ENCODE data around the gene C11orf68.
"Not testable (repeated sequence)": the region's sequence is repeated elsewhere in the genome, so short reads cannot be mapped to it uniquely, and the experiment has no call there.

The C11orf68 gene

DNA sequence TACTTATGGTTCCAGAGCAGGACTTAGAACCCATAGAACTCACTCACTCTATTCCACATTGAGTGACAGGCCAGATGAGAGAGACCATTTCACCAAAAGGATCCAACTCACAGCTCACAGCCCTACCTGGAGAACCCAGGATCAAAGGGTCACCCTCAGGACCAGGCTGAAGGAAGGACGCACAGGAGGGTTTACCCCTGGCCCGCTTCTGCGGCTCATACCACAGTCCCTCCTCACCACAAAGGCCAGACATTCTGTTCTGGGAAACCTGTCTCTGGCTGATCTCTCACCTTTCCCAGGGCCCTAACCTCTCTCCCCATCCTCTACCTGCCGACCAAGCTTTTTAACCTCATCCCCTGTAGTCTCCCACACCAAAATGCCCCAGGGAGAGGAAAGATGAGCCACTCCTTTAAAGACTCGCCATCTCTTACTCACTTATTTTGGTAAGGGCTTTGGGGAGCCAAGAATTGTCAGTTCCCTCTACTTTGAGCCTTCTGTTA is 23.3 kb downstream of the C11orf68 start:
- H3K9me2 ChIP-seq (replicated peaks; ENCODE audit: insufficient read depth, low read length) = no peaks in the 10 kb centered on the region
- peaks cover 16% of the 10 kb centered on the region for H3K4me1 ChIP-seq (ENCODE audit: low read length)
- peaks cover 12% of the 10 kb centered on the region; the same call in 1 of the 2 replicates for H3F3A ChIP-seq (ENCODE audit: insufficient read depth, low read length)
- peaks cover 14% of the 10 kb centered on the region for H3K79me2 ChIP-seq (ENCODE audit: low read length)
- DNase-seq = no peak
- H3K9ac ChIP-seq (ENCODE audit: low read length) = no peak overlapping the region
- H4K20me1 ChIP-seq (ENCODE audit: insufficient read depth, low read length) = no peaks in the 10 kb centered on the region
- TF ChIP-seq CTCF (IDR thresholded peaks at IDR 0.05; ENCODE audit: low read length) (no peak), EZH2 (optimal IDR thresholded peaks at IDR 0.05; ENCODE audit: low read depth, low read length) (no peak), EZH2phosphoT487 (IDR thresholded peaks at IDR 0.05; ENCODE audit: low read length) (no peak)
- H3K9me3 ChIP-seq (replicated peaks; ENCODE audit: insufficient read depth, low read length) = no peaks in the 10 kb centered on the region
- no peak overlapping the region for H3K27ac ChIP-seq (ENCODE audit: low read length)
- peaks cover 11% of the 10 kb centered on the region for H3K27me3 ChIP-seq (replicated peaks; ENCODE audit: insufficient read depth, low read length)
- H3K4me2 ChIP-seq (ENCODE audit: low read depth, low read length) = no peak overlapping the region
- no peaks in the 10 kb centered on the region for H3K36me3 ChIP-seq (replicated peaks; ENCODE audit: insufficient read depth, low read length)
- no peak overlapping the region for H2AFZ ChIP-seq (ENCODE audit: low read length)
- no peak overlapping the region for H3K4me3 ChIP-seq (ENCODE audit: low read length)

GRCh38 chr11:65894034-65894591 is 24.7 kb downstream of the C11orf68 start:
- peaks cover 22% of the 10 kb centered on the region for H3F3A ChIP-seq (ENCODE audit: insufficient read depth, low read length)

DNA sequence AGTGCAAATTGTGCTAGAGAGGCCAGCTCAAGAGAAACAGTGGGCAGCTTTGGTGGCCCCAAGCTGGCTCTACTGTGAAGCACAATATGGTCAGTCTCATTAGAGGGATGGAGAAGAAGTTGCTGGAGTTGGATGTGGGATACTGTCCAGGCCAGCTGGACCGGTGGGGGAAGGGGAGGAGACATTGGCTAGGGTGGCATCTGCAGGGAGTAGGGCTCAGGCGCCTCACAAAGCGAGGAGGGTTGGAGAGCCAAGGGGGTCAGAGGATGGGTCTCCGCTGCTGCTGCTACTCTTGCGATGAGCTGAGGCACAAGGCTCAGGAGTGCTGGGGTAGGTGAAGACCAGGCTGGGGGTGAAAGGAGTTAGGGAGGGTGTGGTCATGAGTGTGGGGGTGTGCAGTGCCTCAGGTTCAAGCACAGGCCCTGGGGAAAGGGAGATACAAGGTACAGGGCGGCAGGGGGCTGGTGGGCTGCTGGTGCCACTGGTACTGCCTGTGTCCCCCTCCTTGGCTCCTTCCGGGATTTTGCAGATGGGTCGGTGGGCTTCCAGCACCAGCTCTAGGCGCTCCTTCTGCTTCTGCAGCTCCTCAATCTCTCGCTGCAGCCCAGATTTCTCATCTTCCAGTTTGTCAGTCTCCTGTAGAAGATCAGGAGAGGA is 26.1 kb downstream of the C11orf68 start:
- no peak for TF ChIP-seq EZH2 (optimal IDR thresholded peaks at IDR 0.05; ENCODE audit: low read depth, low read length)
- TF ChIP-seq EZH2phosphoT487 (IDR thresholded peaks at IDR 0.05; ENCODE audit: low read length) = no peak
- no peak for TF ChIP-seq CTCF (IDR thresholded peaks at IDR 0.05; ENCODE audit: low read length)
- H3K9me2 ChIP-seq (replicated peaks; ENCODE audit: insufficient read depth, low read length) = no peaks in the 10 kb centered on the region
- no peak overlapping the region for H3K4me3 ChIP-seq (ENCODE audit: low read length)
- no peak overlapping the region for H3K9ac ChIP-seq (ENCODE audit: low read length)
- no peaks in the 10 kb centered on the region for H4K20me1 ChIP-seq (ENCODE audit: insufficient read depth, low read length)
- no peaks in the 10 kb centered on the region; the same call in 1 of the 2 replicates for H3K27me3 ChIP-seq (replicated peaks; ENCODE audit: insufficient read depth, low read length)
- H3F3A ChIP-seq (ENCODE audit: insufficient read depth, low read length) = peaks cover 33% of the 10 kb centered on the region
- peaks cover 19% of the 10 kb centered on the region for H3K4me1 ChIP-seq (ENCODE audit: low read length)
- no peak overlapping the region for H3K4me2 ChIP-seq (ENCODE audit: low read depth, low read length)
- no peak for DNase-seq
- no peak overlapping the region for H2AFZ ChIP-seq (ENCODE audit: low read length)
- H3K36me3 ChIP-seq (replicated peaks; ENCODE audit: insufficient read depth, low read length) = no peaks in the 10 kb centered on the region
- peaks cover 18% of the 10 kb centered on the region for H3K79me2 ChIP-seq (ENCODE audit: low read length)
- no peak overlapping the region for H3K27ac ChIP-seq (ENCODE audit: low read length)
- no peaks in the 10 kb centered on the region for H3K9me3 ChIP-seq (replicated peaks; ENCODE audit: insufficient read depth, low read length)

More at GRCh38 chr11:65894034-65894591, 24.7 kb downstream of the C11orf68 start:
- Histone ChIP-seq H3K9ac (ENCODE audit: low read length) (peak overlapping the region; percentile 51; the same call in 1 of the 2 replicates), H4K20me1 (ENCODE audit: insufficient read depth, low read length) (no peaks in the 10 kb centered on the region), H3K9me3 (replicated peaks; ENCODE audit: insufficient read depth, low read length) (no peaks in the 10 kb centered on the region), H3K4me1 (ENCODE audit: low read length) (peaks cover 18% of the 10 kb centered on the region), H3K9me2 (replicated peaks; ENCODE audit: insufficient read depth, low read length) (no peaks in the 10 kb centered on the region), H3K4me2 (ENCODE audit: low read depth, low read length) (peak overlapping the region; percentile 72), H2AFZ (ENCODE audit: low read length) (peak overlapping the region; percentile 71), H3K27ac (ENCODE audit: low read length) (peak overlapping the region; percentile 48; the same call in 1 of the 2 replicates), H3K36me3 (replicated peaks; ENCODE audit: insufficient read depth, low read length) (no peaks in the 10 kb centered on the region), H3K4me3 (ENCODE audit: low read length) (peak overlapping the region; percentile 43), H3K79me2 (ENCODE audit: low read length) (peaks cover 14% of the 10 kb centered on the region), H3K27me3 (replicated peaks; ENCODE audit: insufficient read depth, low read length) (peaks cover 7% of the 10 kb centered on the region; the same call in 1 of the 2 replicates)
- TF ChIP-seq EZH2phosphoT487 (IDR thresholded peaks at IDR 0.05; ENCODE audit: low read length) (no peak), CTCF (IDR thresholded peaks at IDR 0.05; ENCODE audit: low read length) (no peak), EZH2 (optimal IDR thresholded peaks at IDR 0.05; ENCODE audit: low read depth, low read length) (no peak)
- peak; percentile 25 for DNase-seq

GRCh38 chr11:65892137-65892540 is 26.7 kb downstream of the C11orf68 start:
- H3K36me3 ChIP-seq (replicated peaks; ENCODE audit: insufficient read depth, low read length); DNase-seq; H3K27ac ChIP-seq (ENCODE audit: low read length); H3K9me3 ChIP-seq (replicated peaks; ENCODE audit: insufficient read depth, low read length); H3K9me2 ChIP-seq (replicated peaks; ENCODE audit: insufficient read depth, low read length); H2AFZ ChIP-seq (ENCODE audit: low read length); H4K20me1 ChIP-seq (ENCODE audit: insufficient read depth, low read length); H3K27me3 ChIP-seq (replicated peaks; ENCODE audit: insufficient read depth, low read length); H3K9ac ChIP-seq (ENCODE audit: low read length): not testable (repeated sequence)
- peaks cover 24% of the 10 kb centered on the region for H3K79me2 ChIP-seq (ENCODE audit: low read length)
- peaks cover 35% of the 10 kb centered on the region for H3F3A ChIP-seq (ENCODE audit: insufficient read depth, low read length)
- peaks cover 25% of the 10 kb centered on the region for H3K4me1 ChIP-seq (ENCODE audit: low read length)
- peak overlapping the region; percentile 84 for H3K4me3 ChIP-seq (ENCODE audit: low read length)
- H3K4me2 ChIP-seq (ENCODE audit: low read depth, low read length) = peak overlapping the region; percentile 97

Measured in MM.1S (cell line).